ENCODE measurements around the gene GREB1L. TPM values are rescaled to one million over a fixed set of nuclear protein-coding genes. Genes with fewer than 3 reads are reported as not detected.

Gene GREB1L
- total RNA-seq, 6 experiments from 2014 or later, result 3.1 to 7.9 (median 5.7) TPM

DNA sequence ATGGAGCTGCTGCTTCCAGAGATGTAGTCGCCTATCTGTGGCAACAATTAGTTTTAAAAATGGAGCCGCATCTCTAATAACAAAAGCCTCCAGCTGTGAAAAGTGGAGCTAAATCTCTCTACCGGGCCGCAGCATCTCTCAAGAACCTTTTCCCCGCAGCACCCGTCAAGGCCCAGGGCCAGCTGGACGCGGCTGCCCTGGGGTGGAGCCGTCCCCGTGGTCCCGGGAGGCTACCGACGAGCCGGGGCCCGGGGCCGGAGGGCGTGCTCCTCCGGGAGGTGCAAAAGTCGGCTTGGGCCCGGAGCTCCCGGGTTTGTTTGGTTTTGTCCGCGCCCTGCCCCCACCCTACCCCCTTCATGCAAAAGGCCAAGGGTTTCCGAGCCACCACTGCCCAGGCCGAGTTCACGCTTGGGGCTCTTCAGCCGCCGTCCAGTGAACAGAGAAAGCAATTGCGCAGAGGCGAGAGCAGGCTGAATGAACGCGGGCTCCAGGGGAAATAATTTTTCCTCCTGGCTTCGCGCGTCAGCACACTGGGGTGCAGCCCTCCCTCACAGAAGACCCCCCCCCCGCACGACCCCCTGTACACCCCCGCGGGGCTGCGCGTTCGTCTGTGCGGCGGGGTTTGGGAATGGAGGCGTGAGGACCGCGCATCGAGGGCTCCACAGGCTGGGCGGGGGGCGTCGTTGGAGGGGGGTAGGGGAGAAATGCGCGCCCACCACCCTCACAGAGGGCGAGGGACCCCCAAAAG is 557 bp upstream of the GREB1L start:
- ATAC-seq, result peak; percentile 70 to 83 (median 76)
- 4% methylated on average over 20 of the region's 54 CpGs for WGBS (ENCODE audit: insufficient coverage, low coverage, low lambda C conversion rate, missing lambda C conversion rate)
- H3K27me3 ChIP-seq, result no peaks in the 10 kb centered on the region

DNA sequence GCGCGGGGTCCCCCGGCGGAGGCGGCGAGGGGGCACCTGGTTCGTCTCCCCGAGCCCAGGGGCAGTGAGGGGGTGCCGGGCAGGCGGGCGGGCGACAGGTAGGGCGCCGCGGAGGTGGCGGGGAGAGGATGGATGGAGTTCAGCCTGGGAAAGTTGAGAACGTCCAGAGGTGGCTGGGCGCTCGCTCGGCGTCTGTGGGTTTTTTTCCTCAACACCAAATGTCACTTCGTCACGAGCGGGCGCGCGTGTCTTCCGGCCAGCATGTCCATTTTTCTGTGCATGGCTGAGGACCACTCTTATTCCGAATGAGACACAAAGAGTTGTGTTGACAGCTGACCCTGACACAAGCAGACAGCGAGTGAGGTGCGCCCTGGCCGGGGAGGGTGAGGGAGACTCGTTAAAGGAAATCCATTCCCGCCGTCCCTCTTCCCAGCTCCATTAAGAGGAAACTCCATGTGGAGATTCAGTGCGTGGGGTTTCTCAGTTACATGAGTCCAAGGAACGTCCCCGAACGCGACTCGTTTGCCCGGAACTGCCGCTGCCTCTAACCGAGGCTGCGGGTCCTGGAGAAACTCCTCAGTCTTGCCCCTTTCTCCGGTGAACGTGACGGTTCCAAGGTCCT is 859 bp downstream of the GREB1L start:
- Histone ChIP-seq H3K4me1 (no peaks in the 10 kb centered on the region), H3K4me3 (peak overlapping the region; percentile 63 to 76 (median 75)), H3K36me3 (no peaks in the 10 kb centered on the region), H3K27ac (peak overlapping the region; percentile 44 to 90 (median 68)), H3K27me3 (no peaks in the 10 kb centered on the region), H3K9me3 (no peaks in the 10 kb centered on the region)
- peak; percentile 29 to 55 (median 46) for DNase-seq
- ATAC-seq, result peak; percentile 4 to 29 (median 22)
- TF ChIP-seq, protein P1, sequence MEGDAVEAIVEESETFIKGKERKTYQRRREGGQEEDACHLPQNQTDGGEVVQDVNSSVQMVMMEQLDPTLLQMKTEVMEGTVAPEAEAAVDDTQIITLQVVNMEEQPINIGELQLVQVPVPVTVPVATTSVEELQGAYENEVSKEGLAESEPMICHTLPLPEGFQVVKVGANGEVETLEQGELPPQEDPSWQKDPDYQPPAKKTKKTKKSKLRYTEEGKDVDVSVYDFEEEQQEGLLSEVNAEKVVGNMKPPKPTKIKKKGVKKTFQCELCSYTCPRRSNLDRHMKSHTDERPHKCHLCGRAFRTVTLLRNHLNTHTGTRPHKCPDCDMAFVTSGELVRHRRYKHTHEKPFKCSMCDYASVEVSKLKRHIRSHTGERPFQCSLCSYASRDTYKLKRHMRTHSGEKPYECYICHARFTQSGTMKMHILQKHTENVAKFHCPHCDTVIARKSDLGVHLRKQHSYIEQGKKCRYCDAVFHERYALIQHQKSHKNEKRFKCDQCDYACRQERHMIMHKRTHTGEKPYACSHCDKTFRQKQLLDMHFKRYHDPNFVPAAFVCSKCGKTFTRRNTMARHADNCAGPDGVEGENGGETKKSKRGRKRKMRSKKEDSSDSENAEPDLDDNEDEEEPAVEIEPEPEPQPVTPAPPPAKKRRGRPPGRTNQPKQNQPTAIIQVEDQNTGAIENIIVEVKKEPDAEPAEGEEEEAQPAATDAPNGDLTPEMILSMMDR (IDR thresholded peaks at IDR 0.05), result no peak
- no peak for TF ChIP-seq POLR2A (IDR thresholded peaks at IDR 0.05)
- WGBS (ENCODE audit: insufficient coverage, low coverage, low lambda C conversion rate, missing lambda C conversion rate), result 0% methylated on average over 17 of the region's 48 CpGs
- intact Hi-C loops (cut with DNase I), result no loop called here

More for the DNA sequence above, 557 bp upstream of the GREB1L start:
- Histone ChIP-seq H3K4me1 (no peaks in the 10 kb centered on the region), H3K9me3 (no peaks in the 10 kb centered on the region), H3K4me3 (peak overlapping the region; percentile 63 to 76 (median 75)), H3K27ac (peak overlapping the region; percentile 44 to 90 (median 68)), H3K36me3 (no peaks in the 10 kb centered on the region)
- TF ChIP-seq, protein P1 (IDR thresholded peaks at IDR 0.05), result no peak
- TF ChIP-seq POLR2A (IDR thresholded peaks at IDR 0.05), result no peak
- intact Hi-C loops (cut with DNase I), result no loop called here
- peak; percentile 71 to 92 (median 92) for DNase-seq

DNA sequence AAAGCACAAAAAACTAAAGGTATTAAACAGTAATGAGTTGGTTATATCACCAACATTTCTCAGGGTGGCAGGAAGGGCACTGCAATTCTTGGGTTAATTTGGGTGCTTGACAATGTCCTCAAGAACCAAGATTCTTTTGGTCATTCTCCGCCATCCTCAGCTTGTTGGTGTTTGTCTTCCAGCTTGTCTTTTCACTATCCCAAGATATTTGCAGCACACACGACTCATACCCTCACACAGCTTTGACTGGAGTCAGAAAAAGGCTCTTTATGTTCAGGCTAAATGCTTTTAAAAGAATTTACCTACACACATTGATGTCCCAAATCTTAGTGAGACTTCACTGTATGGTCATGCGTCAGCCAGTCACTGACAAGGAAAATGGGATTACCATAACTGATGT is 12.5 kb downstream of the GREB1L start:
- intact Hi-C loops (cut with DNase I), result no loop called here
- DNase-seq (no peak), ATAC-seq (no peak)
- no peak overlapping the region for H3K27ac ChIP-seq
- H3K4me3 ChIP-seq, result no peak overlapping the region
- H3K27me3 ChIP-seq, result no peaks in the 10 kb centered on the region
- no peaks in the 10 kb centered on the region for H3K9me3 ChIP-seq
- 77% methylated on average over 3 of the region's 3 CpGs for WGBS (ENCODE audit: insufficient coverage, low coverage, low lambda C conversion rate, missing lambda C conversion rate)
- peaks cover 0 to 2% (median 0%) of the 10 kb centered on the region in 4 donors for H3K4me1 ChIP-seq
- TF ChIP-seq, protein P1 (IDR thresholded peaks at IDR 0.05), result no peak
- TF ChIP-seq POLR2A (IDR thresholded peaks at IDR 0.05), result no peak
- no peaks in the 10 kb centered on the region for H3K36me3 ChIP-seq

DNA sequence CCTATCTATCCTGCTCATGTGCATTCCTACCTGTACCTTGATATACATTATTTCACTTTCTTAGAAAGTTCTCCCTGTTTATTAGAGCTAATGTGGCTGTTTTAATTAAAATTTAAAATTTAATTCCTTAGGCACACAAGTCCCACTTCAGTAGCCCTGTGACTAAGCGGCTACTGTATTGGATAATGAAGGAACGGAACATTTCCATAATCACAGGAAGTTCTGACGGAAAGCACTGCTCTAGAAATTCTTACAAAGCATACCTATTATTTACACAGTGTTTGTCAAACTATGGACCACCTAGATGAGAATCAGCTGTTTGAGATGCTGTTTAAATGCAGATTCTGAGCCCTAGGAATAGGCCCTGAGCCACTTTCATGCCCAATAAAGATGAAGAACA is 13.2 kb downstream of the GREB1L start:
- ATAC-seq (no peak), DNase-seq (no peak)
- H3K36me3 ChIP-seq, result no peaks in the 10 kb centered on the region
- no peaks in the 10 kb centered on the region for H3K9me3 ChIP-seq
- intact Hi-C loops (cut with DNase I), result no loop called here
- no peaks in the 10 kb centered on the region for H3K27me3 ChIP-seq
- no peak overlapping the region for H3K4me3 ChIP-seq
- no peak overlapping the region for H3K27ac ChIP-seq
- TF ChIP-seq, protein P1 (IDR thresholded peaks at IDR 0.05), result no peak
- no peak for TF ChIP-seq POLR2A (IDR thresholded peaks at IDR 0.05)
- no peaks in the 10 kb centered on the region for H3K4me1 ChIP-seq
- WGBS (ENCODE audit: insufficient coverage, low coverage, low lambda C conversion rate, missing lambda C conversion rate), result 65% methylated on average over 3 of the region's 3 CpGs

All from right lobe of liver (tissue), 6 donors.